Dermis microvascular lymphatic vessel endothelial cell (primary cell): ENCODE results near the gene FAM118A. TPM values are rescaled to one million over a fixed set of nuclear protein-coding genes. Genes with fewer than 3 reads are reported as not detected.
A peak's percentile ranks its signal among the peaks of the same experiment; 100 is the strongest.
"Not testable (repeated sequence)": the region's sequence is repeated elsewhere in the genome, so short reads cannot be mapped to it uniquely, and the experiment has no call there.

Source experiments
- DNase-seq, 2 donors: peaks; one replicate each; pipeline versions ENCODE4 v3.0.0 to v3.0.0-alpha.2; 2010; ENCODE audit warnings: low read depth in 2 of 2
- total RNA-seq: library from RNA; depleted of rRNA; stranded (reverse); fragments of >200 nt; gene quantifications from 2 replicates; pipeline ENCODE4 v1.2.1, GENCODE V29; 2014

Gene FAM118A
- total RNA-seq, 1 donor from 2014 or later, result 9.0 TPM

- DNase-seq, result no peak
Measured at GRCh38 chr22:45281010-45281409, 28.7 kb upstream of the FAM118A start.

- peak in 1 of 2 donors; percentile 59 for DNase-seq
Measured at GRCh38 chr22:45284705-45285262, 24.9 kb upstream of the FAM118A start, which contains the start of gene UPK3A. TSS of gene UPK3A (plus strand) at chr22:45284949. CDS start at chr22:45285014, 65 bp downstream.

- DNase-seq, result peak in 1 of 2 donors; percentile 19
Measured at GRCh38 chr22:45285263-45286058, 24.3 kb upstream of the FAM118A start.

GRCh38 chr22:45286854-45287551, 22.7 kb upstream of the FAM118A start:
- no peak for DNase-seq

GRCh38 chr22:45290410-45290936, 19.3 kb upstream of the FAM118A start:
- DNase-seq, result no peak

- DNase-seq, result no peak
Measured at GRCh38 chr22:45291061-45291930, 18.4 kb upstream of the FAM118A start.

- no peak for DNase-seq
Measured at GRCh38 chr22:45291931-45292290, 17.8 kb upstream of the FAM118A start.

- DNase-seq, result no peak
Measured at GRCh38 chr22:45292731-45293442, 16.8 kb upstream of the FAM118A start.

- DNase-seq, result no peak
Measured at GRCh38 chr22:45294030-45294429, 15.7 kb upstream of the FAM118A start.

GRCh38 chr22:45295004-45295403, 14.7 kb upstream of the FAM118A start:
- not testable (repeated sequence) for DNase-seq

GRCh38 chr22:45295492-45295891, 14.2 kb upstream of the FAM118A start:
- no peak for DNase-seq

GRCh38 chr22:45296628-45297297, 13.0 kb upstream of the FAM118A start:
- DNase-seq, result no peak

- DNase-seq, result no peak
Measured at GRCh38 chr22:45298934-45299505, 10.7 kb upstream of the FAM118A start.

- DNase-seq, result no peak
Measured at GRCh38 chr22:45302751-45303150, 7.0 kb upstream of the FAM118A start.

GRCh38 chr22:45303181-45303580, 6.6 kb upstream of the FAM118A start:
- no peak for DNase-seq

- DNase-seq, result no peak
Measured at GRCh38 chr22:45304971-45305370, 4.8 kb upstream of the FAM118A start.

GRCh38 chr22:45305456-45306075, 4.2 kb upstream of the FAM118A start:
- DNase-seq, result no peak

GRCh38 chr22:45306139-45306538, 3.6 kb upstream of the FAM118A start:
- DNase-seq, result no peak

GRCh38 chr22:45308391-45308956, 1.3 kb upstream of the FAM118A start:
- DNase-seq, result no peak
